GM19467 (cell line): ENCODE results near the gene CPT1C.

ENCODE experiments used
- ATAC-seq: cut with Tn5 transposase; IDR thresholded peaks from one replicate; pipeline ENCODE4 v1.9.1; 2021; ENCODE audit warnings: mild to moderate bottlenecking, moderate library complexity; ENCODE audit not compliant: unreplicated experiment

Gene CPT1C

GRCh38 chr19:49690656-49691242 lies at the start of gene CPT1C:
Gene CPT1C (plus strand): TSS chr19:49691116. CDS start chr19:49692253, 1,137 bp downstream.
- no peak for ATAC-seq

DNA sequence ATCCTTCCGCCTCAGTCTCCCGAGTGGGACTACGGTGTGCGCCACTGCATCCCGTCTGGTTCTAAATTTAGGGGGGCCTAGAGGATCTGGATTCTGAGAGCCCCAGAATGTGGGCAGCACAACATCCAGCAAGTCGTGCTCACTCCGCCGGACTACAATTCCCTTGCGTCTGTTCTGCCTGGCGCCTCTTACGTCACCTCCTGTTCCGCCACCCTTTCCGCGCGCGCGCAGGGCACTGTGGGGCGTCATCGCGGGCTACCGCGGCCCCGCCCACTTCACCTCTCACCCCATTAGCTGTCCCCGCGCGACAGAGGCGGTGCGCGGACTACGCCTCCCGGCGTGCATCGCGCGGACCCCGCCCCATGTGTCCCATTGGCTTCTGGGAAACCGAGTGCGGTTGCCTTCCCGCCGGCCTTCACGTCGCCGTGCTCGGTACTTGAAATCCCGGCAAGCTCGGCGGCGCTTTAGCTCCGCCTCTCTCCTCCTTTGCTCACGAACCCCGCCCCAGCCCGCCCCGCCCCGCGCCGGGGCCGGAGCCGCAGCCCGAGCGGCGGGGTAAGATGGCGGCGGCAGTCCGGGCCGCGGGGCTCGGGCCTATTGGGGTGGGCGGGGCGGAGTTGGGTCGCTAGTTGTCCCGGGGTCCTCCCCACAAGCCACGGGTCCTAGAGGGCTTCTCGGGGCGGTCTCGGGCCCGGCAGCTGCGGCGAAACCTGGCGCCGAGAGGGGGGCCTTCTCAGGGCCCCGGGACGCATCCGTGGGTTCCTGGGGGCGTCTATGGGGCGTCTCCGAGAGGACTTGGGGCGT lies 49.0 kb upstream of the CPT1C start, which contains the start of gene SCAF1:
SCAF1 (plus strand) TSS at position 522 of the 804 bp plus-strand sequence. CDS start 2,818 bp downstream, outside the sequence.
- ATAC-seq = peak; percentile 61

DNA sequence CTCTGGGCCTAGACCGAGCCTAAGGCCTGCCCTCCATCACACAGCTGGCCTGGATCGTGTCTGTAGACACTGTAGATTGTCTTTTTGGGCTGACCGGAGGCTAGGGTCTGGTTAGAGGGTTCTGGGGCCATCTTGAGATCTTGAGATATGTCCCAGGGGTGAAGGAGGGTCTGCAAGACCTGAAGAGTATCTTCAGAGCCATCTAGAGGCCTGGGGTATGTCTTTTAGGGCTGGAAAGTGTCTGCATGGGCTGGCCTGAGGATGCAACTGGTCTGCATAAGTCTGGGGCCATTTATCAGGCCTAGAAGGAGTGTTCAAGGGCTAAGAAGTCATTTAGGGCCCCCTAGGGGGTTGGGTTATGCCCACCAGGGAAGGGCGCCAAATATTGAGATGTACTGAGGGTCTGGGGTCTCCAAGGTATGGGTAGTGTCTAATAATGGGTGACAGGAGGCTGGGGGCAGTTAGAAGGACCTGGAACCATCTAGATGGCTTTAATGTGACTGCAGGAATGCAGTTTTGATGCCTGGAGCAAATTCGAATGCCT lies 48.4 kb upstream of the CPT1C start:
- no peak for ATAC-seq

DNA sequence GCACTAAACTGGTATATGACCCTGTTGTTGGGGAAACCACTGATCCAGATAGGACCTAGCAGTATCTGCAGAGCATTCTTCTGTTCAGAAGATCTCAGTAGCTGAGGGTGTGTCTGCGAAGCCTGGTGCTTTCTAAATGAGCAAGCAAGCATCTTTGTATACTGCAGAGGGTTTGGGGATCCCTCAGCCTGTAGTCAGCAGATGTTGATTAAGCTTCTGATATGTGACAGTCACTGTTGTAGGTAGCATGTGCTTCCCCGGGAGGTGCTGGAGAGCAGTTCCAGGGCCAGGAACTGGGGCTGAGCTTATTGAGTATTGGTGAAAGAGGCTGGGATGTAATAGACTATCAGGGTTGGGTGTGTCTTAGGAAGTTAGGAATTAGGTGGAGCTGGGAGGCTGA lies 47.5 kb upstream of the CPT1C start:
- ATAC-seq = no peak

GRCh38 chr19:49645592-49645991 lies 45.3 kb upstream of the CPT1C start:
- no peak for ATAC-seq

DNA sequence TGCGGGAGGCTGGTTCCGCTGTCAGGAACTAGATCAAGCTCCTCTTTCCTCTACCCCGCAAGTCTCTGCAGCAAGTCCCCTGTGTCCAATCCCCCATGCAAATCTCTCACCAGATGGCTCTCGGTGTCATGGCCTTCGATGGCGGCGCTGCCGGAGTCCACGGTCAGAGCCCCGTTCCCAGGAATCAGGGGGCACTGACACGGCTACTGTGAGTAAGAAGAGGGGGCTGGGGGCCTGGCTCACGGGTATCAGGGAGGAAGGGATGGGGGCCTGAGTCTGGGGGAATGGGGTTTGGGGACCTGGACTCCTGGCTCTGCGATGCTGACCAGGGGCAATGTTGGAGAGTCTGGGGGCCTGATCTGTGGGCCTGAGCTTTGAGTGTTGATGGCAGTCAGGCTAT lies 44.9 kb upstream of the CPT1C start:
- ATAC-seq = no peak

DNA sequence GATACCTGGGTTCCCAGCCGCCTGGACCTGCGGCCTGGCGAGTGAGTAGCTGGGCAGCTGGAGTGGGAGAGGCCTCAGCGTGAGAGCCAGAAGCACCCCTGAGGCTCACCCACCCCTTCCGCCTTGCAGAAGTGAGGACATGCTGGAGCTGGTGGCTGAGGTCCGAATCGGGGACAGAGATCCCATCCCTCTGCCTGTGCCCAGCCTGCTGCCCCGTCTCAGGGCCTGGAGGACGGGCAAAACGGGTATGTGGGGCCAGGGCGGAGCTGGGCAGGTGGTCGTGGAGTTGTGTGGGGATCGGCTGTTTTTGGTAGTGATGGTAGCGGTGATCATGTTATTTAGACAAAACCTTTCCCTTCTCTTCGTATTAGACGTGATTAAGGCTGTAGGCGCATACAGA lies 44.3 kb upstream of the CPT1C start:
- no peak for ATAC-seq

DNA sequence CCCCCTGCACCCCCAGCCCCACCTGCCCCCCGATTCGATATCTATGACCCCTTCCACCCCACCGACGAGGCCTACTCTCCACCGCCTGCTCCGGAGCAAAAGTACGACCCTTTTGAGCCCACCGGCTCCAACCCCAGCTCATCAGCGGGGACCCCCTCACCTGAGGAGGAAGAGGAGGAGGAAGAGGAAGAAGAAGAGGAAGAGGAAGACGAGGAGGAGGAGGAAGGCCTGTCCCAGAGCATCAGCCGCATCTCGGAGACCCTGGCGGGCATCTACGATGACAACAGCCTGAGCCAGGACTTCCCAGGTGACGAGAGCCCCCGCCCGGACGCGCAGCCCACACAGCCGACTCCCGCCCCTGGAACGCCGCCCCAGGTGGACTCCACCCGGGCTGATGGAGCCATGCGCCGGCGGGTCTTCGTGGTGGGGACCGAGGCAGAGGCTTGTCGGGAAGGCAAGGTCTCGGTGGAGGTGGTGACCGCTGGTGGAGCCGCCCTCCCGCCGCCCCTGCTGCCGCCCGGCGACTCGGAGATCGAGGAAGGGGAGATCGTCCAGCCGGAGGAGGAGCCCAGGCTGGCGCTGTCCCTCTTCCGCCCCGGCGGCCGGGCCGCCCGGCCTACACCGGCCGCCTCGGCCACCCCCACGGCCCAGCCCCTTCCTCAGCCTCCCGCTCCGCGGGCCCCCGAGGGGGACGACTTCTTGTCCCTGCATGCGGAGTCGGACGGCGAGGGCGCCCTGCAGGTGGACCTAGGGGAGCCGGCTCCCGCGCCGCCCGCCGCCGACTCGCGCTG lies 39.7 kb upstream of the CPT1C start:
- no peak for ATAC-seq

- ATAC-seq = no peak
Measured at GRCh38 chr19:49651820-49652550, 38.9 kb upstream of the CPT1C start.

- ATAC-seq = no peak
Measured at GRCh38 chr19:49652551-49653465, 38.1 kb upstream of the CPT1C start.

DNA sequence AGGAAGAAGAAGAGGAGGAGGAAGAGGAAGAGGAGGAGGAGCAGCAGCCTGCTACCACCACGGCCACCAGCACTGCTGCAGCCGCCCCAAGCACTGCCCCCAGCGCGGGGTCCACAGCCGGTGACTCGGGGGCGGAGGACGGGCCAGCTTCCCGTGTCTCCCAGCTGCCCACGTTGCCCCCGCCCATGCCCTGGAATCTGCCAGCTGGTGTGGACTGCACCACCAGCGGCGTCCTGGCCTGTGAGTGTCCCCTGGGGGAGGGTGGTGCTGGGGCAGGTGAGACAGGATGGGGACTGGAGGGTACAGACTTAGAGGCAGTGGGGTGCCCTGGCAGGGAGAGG lies 37.5 kb upstream of the CPT1C start:
- no peak for ATAC-seq

- ATAC-seq = no peak
Measured at GRCh38 chr19:49654581-49654980, 36.3 kb upstream of the CPT1C start.

GRCh38 chr19:49655570-49656455 lies 35.1 kb upstream of the CPT1C start:
- no peak for ATAC-seq

GRCh38 chr19:49656456-49657109 lies 34.3 kb upstream of the CPT1C start:
- no peak for ATAC-seq

GRCh38 chr19:49657493-49658138 lies 33.3 kb upstream of the CPT1C start:
- no peak for ATAC-seq

DNA sequence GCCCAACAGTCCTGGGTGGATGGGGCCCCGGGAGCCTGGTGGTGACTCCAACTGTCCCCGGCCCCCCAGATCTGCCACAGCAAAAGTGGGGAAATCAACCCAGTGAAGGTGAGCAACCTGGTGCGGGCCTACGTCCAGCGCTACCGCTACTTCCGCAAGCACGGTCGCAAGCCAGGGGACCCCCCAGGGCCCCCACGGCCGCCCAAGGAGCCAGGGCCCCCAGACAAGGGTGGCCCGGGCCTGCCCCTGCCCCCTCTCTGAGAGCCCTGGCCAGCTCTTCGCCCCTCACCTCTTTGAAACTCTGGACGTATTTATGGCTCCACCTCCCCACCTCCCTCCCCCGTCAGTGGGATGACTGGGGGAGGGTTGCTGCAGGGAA lies 32.8 kb upstream of the CPT1C start:
- ATAC-seq = no peak

- no peak for ATAC-seq
Measured at GRCh38 chr19:49658566-49659442, 32.1 kb upstream of the CPT1C start.
